HL-60 (cell line): ENCODE results near the gene TPGS1.

Experiments
- DNase-seq, 2 experiments: peaks; one replicate each; pipeline ENCODE4 v3.0.0-alpha.2; 2010 to 2020; ENCODE audit warnings: low read depth in 1 of 2, low spot score in 1 of 2
- H3K27ac ChIP-seq: fragments of 250-450 bp; sonication (Bioruptor Pico); replicated peaks from 2 replicates; pipeline ENCODE4 v1.5.1; 2020; ENCODE audit warnings: mild to moderate bottlenecking, moderate library complexity
- H3K27me3 ChIP-seq: fragments of 250-450 bp; sonication (Bioruptor Pico); 2 replicates; pipeline ENCODE4 v1.5.1; 2021; ENCODE audit warnings: mild to moderate bottlenecking, moderate library complexity; ENCODE audit not compliant: insufficient read depth, poor library complexity, severe bottlenecking
- H3K4me3 ChIP-seq: replicated peaks from 2 replicates; pipeline ENCODE4 v1.5.1; 2011; ENCODE audit warnings: mild to moderate bottlenecking, control low read depth, low read length; ENCODE audit not compliant: insufficient read depth
- CTCF ChIP-seq: IDR thresholded peaks from one replicate; pipeline ENCODE4 v1.5.1; 2011; ENCODE audit warnings: low read length, control low read depth, inconsistent platforms; ENCODE audit not compliant: insufficient read depth
- GABPA ChIP-seq: IDR thresholded peaks from 2 replicates; pipeline ENCODE4 v1.6.1; 2012; ENCODE audit warnings: low read depth
- POLR2AphosphoS5 ChIP-seq: IDR thresholded peaks from 2 replicates; pipeline ENCODE4 v1.6.1; 2012; ENCODE audit warnings: low read depth
- REST ChIP-seq: IDR thresholded peaks from 2 replicates; pipeline ENCODE4 v1.6.1; 2012; ENCODE audit warnings: low read depth; ENCODE audit not compliant: insufficient replicate concordance
- SPI1 ChIP-seq: IDR thresholded peaks from 2 replicates; pipeline ENCODE4 v1.6.1; 2012; ENCODE audit warnings: low read depth, mild to moderate bottlenecking, borderline replicate concordance

The TPGS1 gene

GRCh38 chr19:530134-531008, 23.1 kb downstream of the TPGS1 start:
- Histone ChIP-seq H3K4me3 (peak overlapping the region; percentile 84), H3K27ac (peak overlapping the region; percentile 69), H3K27me3 (no peaks in the 10 kb centered on the region)
- TF ChIP-seq REST (no peak), GABPA (no peak), SPI1 (no peak), POLR2AphosphoS5 (no peak), CTCF (no peak)
- no peak for DNase-seq

GRCh38 chr19:531009-531752, 23.9 kb downstream of the TPGS1 start:
- Histone ChIP-seq H3K27me3 (no peaks in the 10 kb centered on the region), H3K27ac (peak overlapping the region; percentile 69), H3K4me3 (peak overlapping the region; percentile 84)
- TF ChIP-seq SPI1 (no peak), CTCF (no peak), POLR2AphosphoS5 (no peak), GABPA (no peak), REST (no peak)
- peak; percentile 72 to 84 for DNase-seq

- peak within 1 kb of the TSS; percentile 84 for H3K4me3 ChIP-seq
- H3K27me3 ChIP-seq = no peaks in the 10 kb centered on the region
- DNase-seq = no peak
- TF ChIP-seq SPI1 (no peak), GABPA (no peak), CTCF (no peak), REST (no peak), POLR2AphosphoS5 (no peak)
- peak within 1 kb of the TSS; percentile 79 for H3K27ac ChIP-seq
Measured at GRCh38 chr19:531753-532560, 24.7 kb downstream of the TPGS1 start, which contains the start of gene CDC34. Gene CDC34 (plus strand): TSS chr19:531760. CDS start chr19:531932, 172 bp downstream.
